Naive thymus-derived CD8-positive, alpha-beta T cell (primary cell): ENCODE data around the gene BIN1. TPM values are rescaled to one million over a fixed set of nuclear protein-coding genes. Genes with fewer than 3 reads are reported as not detected.

Experiments used
- ATAC-seq, 2 donors: fragments of 150-1000 bp; cut with Tn5 transposase in 1 of 2; sonication (Bioruptor Pico), chemical (Tn5 transposase) in 1 of 2; 1 replicate in 1 of 2; 2 replicates in 1 of 2; pipeline ENCODE4 v1.10.0; 2021; ENCODE audit warnings: mild to moderate bottlenecking in 2 of 2, moderate library complexity in 2 of 2
- POLR2A ChIA-PET: fragments of 350-600 bp; sonication (Branson Sonifier 250); formaldehyde crosslinking; loops from one replicate; lab custom pipeline; 2021; ENCODE audit warnings: antibody characterized with exemption; lab: Charles Lee
- DNase-seq, 10 donors: peaks; one replicate each; pipeline versions ENCODE4 v3.0.0 to v3.0.0-alpha.2; 2020 to 2022
- H3K27ac Mint-ChIP-seq, 10 donors: one replicate each; pipeline ENCODE4 v1.8.0; 2020 to 2022; ENCODE audit warnings: mild to moderate bottlenecking in 10 of 10, mixed read lengths in 10 of 10, moderate library complexity in 4 of 10, inconsistent platforms in 1 of 10
- H3K27me3 Mint-ChIP-seq, 5 donors: one replicate each; pipeline ENCODE4 v1.8.0; 2021 to 2022; ENCODE audit warnings: mixed read lengths in 5 of 5
- H3K36me3 Mint-ChIP-seq, 3 donors: one replicate each; pipeline ENCODE4 v1.8.0; 2020 to 2022; ENCODE audit warnings: mixed read lengths in 3 of 3, mild to moderate bottlenecking in 2 of 3, inconsistent platforms in 1 of 3
- H3K4me1 Mint-ChIP-seq, 4 donors: one replicate each; pipeline ENCODE4 v1.8.0; 2021 to 2022; ENCODE audit warnings: mixed read lengths in 4 of 4
- H3K4me3 Mint-ChIP-seq, 10 donors: one replicate each; pipeline ENCODE4 v1.8.0; 2020 to 2022; ENCODE audit warnings: mild to moderate bottlenecking in 10 of 10, mixed read lengths in 10 of 10, moderate library complexity in 6 of 10, inconsistent platforms in 1 of 10
- H3K9me3 Mint-ChIP-seq, 9 donors: one replicate each; pipeline ENCODE4 v1.8.0; 2020 to 2022; ENCODE audit warnings: mixed read lengths in 9 of 9, mild to moderate bottlenecking in 3 of 9, inconsistent platforms in 1 of 9, moderate library complexity in 1 of 9
- polyA plus RNA-seq, 3 donors: library from polyadenylated mRNA; unstranded; fragments of 300-500 nt; fragmentation: Illumina TruSeq; gene quantifications; one replicate each; pipeline ENCODE4 v1.2.3, GENCODE V29; 2021
- total RNA-seq, 8 experiments: library from RNA in 2 of 8; stranded (reverse) in 2 of 8; gene quantifications; one replicate each; pipeline ENCODE4 v1.2.3 and lab custom pipeline; 2021 to 2026

Gene BIN1
- total and polyA plus RNA-seq, 5 experiments from 2014 or later: 130 to 189 (median 156) TPM

DNA sequence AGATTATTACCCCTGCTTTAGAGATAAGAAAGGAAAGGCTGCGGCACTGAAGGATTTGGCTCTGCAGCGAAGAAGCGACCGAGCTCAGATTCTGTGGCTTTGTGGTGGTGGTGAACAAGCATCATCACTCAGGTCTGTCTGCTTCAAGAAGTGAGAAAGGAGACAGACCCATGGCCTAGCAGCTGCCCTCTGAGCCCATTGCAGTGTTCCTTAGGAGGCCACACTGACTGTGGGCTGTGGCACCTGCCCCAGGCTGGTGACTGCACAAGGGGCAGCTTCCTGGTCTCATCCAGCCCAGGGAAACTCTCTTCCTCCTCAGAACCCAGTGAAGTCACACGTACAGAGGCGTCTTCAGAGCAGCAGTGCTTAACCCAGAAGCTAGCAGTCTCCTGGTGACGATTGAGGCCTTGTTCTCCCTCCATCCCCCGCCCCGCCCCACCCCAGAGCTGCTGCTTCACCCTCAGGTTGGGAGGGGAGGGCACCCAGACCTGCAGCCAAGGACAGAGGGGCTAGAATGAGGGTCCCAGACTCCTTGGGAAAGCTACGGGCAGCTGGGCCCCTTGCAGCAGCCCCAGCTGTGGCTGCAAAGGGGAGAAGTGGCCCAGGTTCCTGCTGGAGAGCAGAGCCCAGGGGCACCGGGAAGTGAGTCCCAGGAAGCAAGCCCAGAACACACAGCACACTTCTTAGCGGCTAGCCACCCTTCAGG is 22.2 kb downstream of the BIN1 start:
- Mint-ChIP-seq H3K36me3 (no peaks in the 10 kb centered on the region), H3K27me3 (no peaks in the 10 kb centered on the region), H3K4me3 (peak overlapping the region; percentile 58 to 93 (median 82)), H3K27ac (peak overlapping the region; percentile 94 to 100 (median 98)), H3K4me1 (peaks cover 46 to 84% (median 75%) of the 10 kb centered on the region in 4 donors), H3K9me3 (no peaks in the 10 kb centered on the region)
- POLR2A ChIA-PET: interaction anchor here (1.0 to 3.1 kb wide), 10 partner anchors 9 to 617 kb away, joined by 3 to 35 read pairs (median 4); partner anchors contain the start of genes BIN1, ERCC3 and SFT2D3
- DNase-seq (peak in 8 of 10 donors; percentile 36 to 78 (median 69)), ATAC-seq (peak; percentile 44 to 47)

DNA sequence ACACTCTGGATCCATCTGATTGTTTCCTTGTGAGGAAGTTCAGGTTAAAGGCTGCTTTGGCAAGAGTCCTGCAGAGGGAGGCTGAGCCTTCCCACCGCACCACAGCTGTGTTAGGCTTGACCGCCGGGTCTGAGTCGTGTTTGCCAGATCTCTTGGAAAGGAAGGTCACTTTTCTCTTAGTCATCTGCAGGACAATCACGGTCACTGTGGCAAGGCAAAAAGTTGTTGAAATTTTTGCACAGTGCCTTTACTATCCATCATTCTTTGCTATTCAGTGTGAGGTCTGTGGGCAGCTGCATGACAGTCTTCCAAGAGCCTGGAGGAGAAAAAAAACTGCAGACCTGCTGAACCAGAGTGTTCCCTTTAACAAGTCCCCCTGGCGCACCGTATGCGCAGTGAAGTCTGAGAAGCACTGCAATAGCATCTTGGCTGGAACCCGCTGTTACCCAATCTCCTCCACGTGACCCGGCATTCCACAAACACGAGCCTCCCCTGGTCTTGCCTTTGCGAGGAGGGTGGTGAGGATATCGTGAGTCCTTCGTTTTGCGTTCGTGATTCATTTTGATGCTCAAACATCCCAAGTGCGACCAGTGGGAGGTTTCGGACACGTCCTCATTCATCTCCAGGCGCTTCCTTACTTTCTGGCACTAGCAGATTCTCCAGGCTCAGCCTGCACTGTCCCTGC is 23.0 kb downstream of the BIN1 start:
- Mint-ChIP-seq H3K27ac (peak overlapping the region; percentile 94 to 100 (median 98)), H3K4me1 (peaks cover 52 to 92% (median 83%) of the 10 kb centered on the region in 4 donors), H3K9me3 (no peaks in the 10 kb centered on the region), H3K27me3 (no peaks in the 10 kb centered on the region), H3K36me3 (no peaks in the 10 kb centered on the region), H3K4me3 (peak overlapping the region; percentile 58 to 93 (median 79))
- POLR2A ChIA-PET: interaction anchor here (1.0 to 3.1 kb wide), 8 partner anchors 9 to 618 kb away, joined by 3 to 35 read pairs (median 5); partner anchors contain the start of genes BIN1 and SFT2D3
- ATAC-seq (no peak), DNase-seq (no peak)

DNA sequence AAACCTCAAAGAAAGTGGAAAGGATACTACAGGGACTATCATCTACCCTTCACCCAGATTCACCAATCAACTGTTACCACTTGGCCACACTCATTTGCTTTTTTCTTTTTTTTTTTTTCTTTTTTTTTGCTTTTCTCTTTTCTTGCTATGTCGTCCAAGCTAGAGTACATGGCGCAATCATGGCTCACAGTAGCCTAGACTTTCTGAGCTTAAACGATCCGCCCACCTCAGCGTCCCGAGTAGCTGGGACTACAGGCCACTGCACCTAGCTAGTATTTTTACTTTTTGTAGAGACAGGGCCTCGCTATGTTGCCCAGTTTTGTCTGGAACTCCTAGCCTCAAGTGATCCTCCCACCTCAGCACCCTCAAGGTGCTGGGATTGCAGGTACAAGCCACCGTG is 24.0 kb downstream of the BIN1 start:
- Mint-ChIP-seq H3K27ac (peak overlapping the region; percentile 73 to 100 (median 98)), H3K4me3 (peak overlapping the region; percentile 44 to 93 (median 91)), H3K36me3 (no peaks in the 10 kb centered on the region), H3K4me1 (peaks cover 56 to 97% (median 89%) of the 10 kb centered on the region in 4 donors), H3K9me3 (no peaks in the 10 kb centered on the region), H3K27me3 (no peaks in the 10 kb centered on the region)
- DNase-seq: no peak
- POLR2A ChIA-PET: interaction anchor here (1.4 to 3.1 kb wide), 2 partner anchors 23 to 27 kb away, joined by 5 to 29 read pairs; partner anchors contain the start of gene BIN1
- no peak for ATAC-seq

DNA sequence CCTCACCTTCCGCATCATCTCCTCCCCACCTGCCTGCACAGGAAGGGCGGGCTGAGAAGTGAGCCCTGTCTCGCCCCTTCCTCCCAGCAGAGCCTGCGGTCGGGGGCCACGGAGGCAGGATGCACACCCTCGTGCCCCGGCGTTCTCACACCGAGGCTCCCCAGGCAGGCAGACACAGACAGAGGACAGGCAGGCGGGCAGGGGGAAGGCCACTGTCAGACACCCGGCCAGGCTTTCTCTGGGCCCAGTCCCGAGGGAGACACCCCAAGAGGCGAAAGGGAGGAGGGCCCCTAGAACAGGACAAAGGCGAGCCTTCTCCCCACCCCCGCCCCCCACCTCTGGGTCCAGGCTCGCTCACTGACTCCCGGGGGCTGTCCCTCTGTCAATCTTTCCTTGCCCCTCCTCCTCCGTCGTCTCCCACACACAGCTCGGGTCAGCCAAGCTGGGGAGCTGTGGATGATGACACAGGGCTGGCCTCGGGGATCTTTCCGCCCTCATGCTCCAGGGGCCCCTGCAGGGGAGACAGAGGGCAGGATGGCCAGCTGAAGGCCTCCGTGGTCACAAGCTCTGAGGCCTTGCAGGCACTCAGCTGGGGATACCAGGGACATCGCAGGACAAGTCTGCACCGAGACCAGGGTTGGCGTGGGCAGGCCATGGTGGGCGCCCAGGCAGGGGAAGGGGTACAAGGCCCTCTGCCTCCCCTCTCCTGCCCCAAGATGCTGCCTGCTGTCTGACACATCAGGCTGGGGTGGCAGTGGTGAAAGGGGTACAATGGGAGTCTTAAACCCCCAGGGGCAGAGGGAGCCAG is 24.9 kb downstream of the BIN1 start:
- POLR2A ChIA-PET: interaction anchor here (0.6 to 3.1 kb wide), 12 partner anchors 8 to 668 kb away, joined by 3 to 29 read pairs (median 4); partner anchors contain the start of genes BIN1, ERCC3 and SFT2D3
- Mint-ChIP-seq H3K4me3 (peak overlapping the region; percentile 87 to 95 (median 92)), H3K9me3 (no peaks in the 10 kb centered on the region), H3K36me3 (no peaks in the 10 kb centered on the region), H3K27me3 (no peaks in the 10 kb centered on the region), H3K4me1 (peaks cover 62 to 97% (median 90%) of the 10 kb centered on the region in 4 donors), H3K27ac (peak overlapping the region; percentile 96 to 100 (median 98))
- DNase-seq (peak; percentile 60 to 92 (median 82)), ATAC-seq (peak; percentile 80)

DNA sequence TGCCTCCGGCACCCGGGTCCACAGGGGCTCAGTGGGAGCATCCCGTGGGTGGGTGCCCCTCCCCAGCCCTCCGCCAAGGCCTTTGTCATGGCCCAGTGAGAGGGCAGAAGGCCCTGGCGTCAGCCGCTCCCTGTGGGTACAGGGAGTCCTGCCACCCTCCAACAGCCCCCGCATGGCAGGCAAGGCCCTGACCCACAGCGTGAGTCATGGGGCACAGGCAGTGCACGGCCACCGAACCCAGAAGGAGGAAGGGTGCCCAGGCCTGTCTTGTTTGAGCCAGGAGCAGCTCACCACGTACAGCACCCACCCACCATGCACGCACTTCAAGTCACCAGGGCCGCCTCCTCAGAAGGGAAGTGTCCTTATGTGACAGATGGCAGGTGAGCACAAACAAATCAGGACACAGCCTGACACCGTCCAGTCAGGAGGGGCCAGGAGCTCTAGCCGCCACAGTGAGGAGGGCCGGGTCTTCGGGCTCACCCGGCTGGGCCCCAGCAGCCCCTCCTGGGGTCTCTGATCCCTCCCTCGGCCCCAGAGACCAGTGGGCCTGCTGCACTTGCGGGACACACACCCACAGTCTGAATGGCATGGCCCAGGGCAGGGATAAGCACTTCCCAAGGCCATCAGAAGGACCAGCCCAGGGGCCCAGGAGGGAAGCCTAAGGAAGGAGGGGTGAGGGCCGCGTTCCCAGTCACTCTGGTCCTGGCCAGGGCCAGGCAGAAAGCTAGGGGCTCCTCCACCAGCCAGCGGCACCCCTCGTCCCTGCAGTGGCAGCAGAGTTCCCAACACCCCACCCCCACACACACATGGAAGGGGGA is 25.8 kb downstream of the BIN1 start:
- POLR2A ChIA-PET: interaction anchor here (0.9 to 3.1 kb wide), 15 partner anchors 9 to 1011 kb away, joined by 3 to 29 read pairs (median 4); partner anchors contain the start of genes BIN1, ERCC3 and SFT2D3
- ATAC-seq (peak; percentile 39 to 54), DNase-seq (peak in 9 of 10 donors; percentile 26 to 80 (median 55))
- Mint-ChIP-seq H3K27me3 (no peaks in the 10 kb centered on the region), H3K4me1 (peaks cover 61 to 100% (median 87%) of the 10 kb centered on the region in 4 donors), H3K36me3 (peaks cover 0 to 6% (median 0%) of the 10 kb centered on the region in 3 donors), H3K4me3 (peak overlapping the region; percentile 87 to 95 (median 92)), H3K9me3 (no peaks in the 10 kb centered on the region), H3K27ac (peak overlapping the region; percentile 96 to 100 (median 98))

DNA sequence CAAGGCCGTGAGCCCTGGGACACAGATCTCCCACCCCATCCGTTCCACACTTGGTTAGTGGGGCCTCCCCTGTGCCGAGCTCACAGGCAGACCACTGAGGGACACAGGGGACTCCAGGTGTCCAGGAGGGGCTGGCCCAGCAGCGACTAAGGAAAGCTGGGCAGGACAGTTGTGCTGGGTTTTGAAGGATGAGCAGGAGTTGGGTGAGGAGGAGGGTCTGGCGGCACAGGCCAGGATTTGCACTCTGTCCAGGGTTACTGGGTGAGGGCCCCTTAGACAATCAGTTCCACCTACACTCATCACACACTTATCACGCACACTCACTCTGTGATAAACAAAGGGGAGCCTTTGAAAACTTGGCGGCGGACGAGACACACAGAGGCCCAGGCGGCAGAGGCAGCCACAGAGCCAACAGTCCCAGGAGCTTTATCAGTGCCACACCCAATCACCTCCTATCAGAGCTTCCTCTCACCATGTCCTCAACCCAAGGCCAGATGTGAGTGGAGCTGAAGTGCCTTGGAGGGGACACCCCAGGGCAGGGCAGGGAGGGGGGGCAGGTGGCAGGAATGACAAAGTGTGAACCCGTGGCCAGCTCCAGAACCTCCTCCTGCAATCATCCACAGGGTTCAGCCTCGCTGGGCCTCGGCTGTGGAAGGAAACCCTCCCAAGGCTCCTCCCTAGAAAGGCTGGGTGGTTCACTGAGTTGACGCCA is 26.6 kb downstream of the BIN1 start:
- ATAC-seq (peak; percentile 11 to 13), DNase-seq (peak in 6 of 10 donors; percentile 11 to 54 (median 36))
- POLR2A ChIA-PET: interaction anchor here (0.9 to 3.1 kb wide), 16 partner anchors 9 to 1011 kb away, joined by 3 to 29 read pairs (median 6); partner anchors contain the start of genes BIN1, ERCC3 and SFT2D3
- Mint-ChIP-seq H3K27me3 (no peaks in the 10 kb centered on the region), H3K4me1 (peaks cover 61 to 96% (median 83%) of the 10 kb centered on the region in 4 donors), H3K9me3 (no peaks in the 10 kb centered on the region), H3K36me3 (peaks cover 0 to 9% (median 0%) of the 10 kb centered on the region in 3 donors), H3K27ac (peak overlapping the region; percentile 88 to 99 (median 98)), H3K4me3 (peak overlapping the region; percentile 87 to 95 (median 92))

DNA sequence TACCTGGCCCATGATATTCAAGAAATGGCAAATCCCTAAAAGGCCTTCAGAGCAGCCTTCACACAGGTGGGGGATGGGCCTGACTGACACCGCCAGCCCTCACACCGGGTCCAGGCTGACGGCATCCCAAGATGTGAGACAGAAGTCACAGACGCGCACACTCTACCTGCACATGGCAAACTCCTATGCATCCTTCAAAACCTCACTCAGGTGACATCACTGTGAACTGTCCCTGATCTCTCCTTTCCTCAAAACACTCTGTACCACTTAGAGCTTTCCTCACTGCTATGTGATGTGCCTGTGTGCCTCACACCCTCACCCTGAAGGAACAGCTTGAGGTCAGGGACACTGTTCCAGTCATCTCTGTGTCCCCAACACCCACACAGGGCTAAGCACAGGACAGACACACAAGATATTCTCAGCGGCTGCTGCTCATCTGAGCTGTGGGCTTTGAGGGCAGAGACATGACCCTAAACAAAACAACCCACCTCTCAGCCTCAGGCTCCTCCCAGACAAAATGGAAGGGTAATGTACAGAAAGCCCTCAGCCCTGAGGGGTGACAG is 27.5 kb downstream of the BIN1 start:
- peak overlapping the region; percentile 87 to 95 (median 92) for H3K4me3 Mint-ChIP-seq
- DNase-seq (no peak), ATAC-seq (no peak)
- H3K4me1 Mint-ChIP-seq: peaks cover 54 to 94% (median 81%) of the 10 kb centered on the region in 4 donors
- peaks cover 0 to 15% (median 0%) of the 10 kb centered on the region in 3 donors for H3K36me3 Mint-ChIP-seq
- POLR2A ChIA-PET: interaction anchor here (1.2 to 2.7 kb wide), 5 partner anchors 8 to 214 kb away, joined by 3 to 17 read pairs (median 4); partner anchors contain the start of gene ERCC3
- peak overlapping the region; percentile 88 to 99 (median 98) for H3K27ac Mint-ChIP-seq
- H3K9me3 Mint-ChIP-seq: no peaks in the 10 kb centered on the region
- H3K27me3 Mint-ChIP-seq: no peaks in the 10 kb centered on the region

DNA sequence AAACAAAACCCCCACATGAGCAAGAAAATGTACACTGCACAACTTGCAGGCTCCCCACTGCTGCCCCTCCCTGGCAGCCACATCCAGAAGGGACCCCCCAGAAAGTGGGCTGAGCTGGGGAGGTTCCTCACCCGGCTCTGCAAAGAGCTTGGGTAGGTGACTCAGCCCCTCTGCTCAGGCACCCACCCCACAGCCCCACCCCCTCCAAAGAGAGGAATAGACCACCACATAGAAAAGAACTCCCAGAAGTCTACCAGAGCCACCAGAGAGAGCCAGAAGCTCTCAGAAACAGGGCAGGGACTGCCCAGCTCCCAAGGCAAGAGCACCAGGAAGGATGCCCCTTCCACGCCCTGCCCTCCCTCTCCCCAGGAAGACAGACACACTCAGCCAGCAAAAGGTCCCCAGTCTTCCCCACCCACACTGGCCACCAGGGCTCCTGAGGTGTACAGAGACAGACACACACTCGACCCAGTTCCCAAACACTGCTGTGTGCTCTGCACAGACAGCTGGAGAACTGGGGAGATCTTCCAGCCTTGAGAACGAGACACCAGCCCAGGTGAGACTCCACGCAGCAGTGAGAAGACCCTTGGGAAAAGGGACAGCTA is 28.2 kb downstream of the BIN1 start:
- peaks cover 51 to 94% (median 77%) of the 10 kb centered on the region in 4 donors for H3K4me1 Mint-ChIP-seq
- H3K27me3 Mint-ChIP-seq: no peaks in the 10 kb centered on the region
- DNase-seq: no peak
- no peaks in the 10 kb centered on the region for H3K9me3 Mint-ChIP-seq
- ATAC-seq: no peak
- H3K27ac Mint-ChIP-seq: peak overlapping the region; percentile 88 to 99 (median 98)
- peaks cover 0 to 20% (median 0%) of the 10 kb centered on the region in 3 donors for H3K36me3 Mint-ChIP-seq
- POLR2A ChIA-PET: interaction anchor here (0.6 to 2.7 kb wide), 3 partner anchors 11 to 219 kb away, joined by 3 to 17 read pairs (median 7); partner anchors contain the start of gene ERCC3
- peak overlapping the region; percentile 87 to 95 (median 92) for H3K4me3 Mint-ChIP-seq

DNA sequence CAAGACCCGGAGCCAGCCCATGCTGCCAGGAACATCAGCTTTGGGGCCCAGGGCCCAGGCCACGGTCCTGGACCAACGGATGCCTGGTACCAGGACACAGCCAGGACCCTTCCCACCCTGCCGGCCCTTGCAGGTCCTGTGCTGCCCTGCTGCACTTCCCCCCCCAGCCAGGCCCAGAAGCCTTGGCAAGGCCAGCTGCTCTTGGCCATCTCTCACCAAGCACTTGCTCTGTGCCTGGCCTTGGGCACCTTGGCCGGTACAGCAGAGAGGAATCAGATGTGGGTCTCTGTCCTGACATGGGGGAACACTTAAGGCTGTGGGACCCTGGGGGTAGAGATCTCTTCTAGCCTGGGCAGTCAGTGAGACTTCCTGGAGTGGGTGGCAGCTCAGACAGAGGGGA is 28.9 kb downstream of the BIN1 start:
- Mint-ChIP-seq H3K36me3 (peaks cover 0 to 22% (median 0%) of the 10 kb centered on the region in 3 donors), H3K4me1 (peaks cover 46 to 90% (median 71%) of the 10 kb centered on the region in 4 donors), H3K9me3 (no peaks in the 10 kb centered on the region), H3K27me3 (no peaks in the 10 kb centered on the region), H3K27ac (peak overlapping the region; percentile 88 to 99 (median 96)), H3K4me3 (peak overlapping the region; percentile 22 to 95 (median 92))
- DNase-seq: no peak
- no peak for ATAC-seq
- POLR2A ChIA-PET: no interaction called here

DNA sequence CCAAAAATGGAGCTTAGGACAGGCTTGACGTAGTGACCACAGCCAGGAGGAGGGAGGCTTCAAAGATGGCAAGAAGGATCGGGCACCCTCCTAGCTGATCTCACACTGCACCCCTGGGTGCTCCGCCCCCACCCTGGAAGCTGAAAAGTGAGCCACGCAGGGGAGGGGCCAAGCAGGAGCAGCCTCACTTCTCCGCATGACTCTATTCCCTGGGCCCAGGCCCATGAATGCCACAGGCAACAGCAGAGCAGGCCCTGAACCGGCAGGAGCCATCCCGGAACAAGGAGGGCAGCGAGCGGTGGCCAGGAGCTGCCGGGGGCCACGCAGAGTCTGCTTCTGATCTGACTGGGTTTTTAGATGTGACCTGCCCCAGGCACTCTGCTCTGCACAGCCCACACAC is 30.0 kb downstream of the BIN1 start:
- POLR2A ChIA-PET: interaction anchor here (1.5 kb wide), 1 partner anchor 30 kb away, joined by 3 read pairs; the partner anchor contains the start of gene BIN1
- Mint-ChIP-seq H3K27ac (peak overlapping the region; percentile 90 to 99 (median 95)), H3K9me3 (no peaks in the 10 kb centered on the region), H3K4me3 (peak overlapping the region in 4 of 10 donors; percentile 22 to 93 (median 56)), H3K4me1 (peaks cover 42 to 90% (median 69%) of the 10 kb centered on the region in 4 donors), H3K27me3 (no peaks in the 10 kb centered on the region), H3K36me3 (peaks cover 0 to 32% (median 0%) of the 10 kb centered on the region in 3 donors)
- ATAC-seq (no peak), DNase-seq (no peak)
